Measurements from ENCODE around the gene BCAR1. TPM values are rescaled to one million over a fixed set of nuclear protein-coding genes. Genes with fewer than 3 reads are reported as not detected.

Gene BCAR1
- total RNA-seq, 3 donors from 2014 or later = 100 to 134 (median 116) TPM

DNA sequence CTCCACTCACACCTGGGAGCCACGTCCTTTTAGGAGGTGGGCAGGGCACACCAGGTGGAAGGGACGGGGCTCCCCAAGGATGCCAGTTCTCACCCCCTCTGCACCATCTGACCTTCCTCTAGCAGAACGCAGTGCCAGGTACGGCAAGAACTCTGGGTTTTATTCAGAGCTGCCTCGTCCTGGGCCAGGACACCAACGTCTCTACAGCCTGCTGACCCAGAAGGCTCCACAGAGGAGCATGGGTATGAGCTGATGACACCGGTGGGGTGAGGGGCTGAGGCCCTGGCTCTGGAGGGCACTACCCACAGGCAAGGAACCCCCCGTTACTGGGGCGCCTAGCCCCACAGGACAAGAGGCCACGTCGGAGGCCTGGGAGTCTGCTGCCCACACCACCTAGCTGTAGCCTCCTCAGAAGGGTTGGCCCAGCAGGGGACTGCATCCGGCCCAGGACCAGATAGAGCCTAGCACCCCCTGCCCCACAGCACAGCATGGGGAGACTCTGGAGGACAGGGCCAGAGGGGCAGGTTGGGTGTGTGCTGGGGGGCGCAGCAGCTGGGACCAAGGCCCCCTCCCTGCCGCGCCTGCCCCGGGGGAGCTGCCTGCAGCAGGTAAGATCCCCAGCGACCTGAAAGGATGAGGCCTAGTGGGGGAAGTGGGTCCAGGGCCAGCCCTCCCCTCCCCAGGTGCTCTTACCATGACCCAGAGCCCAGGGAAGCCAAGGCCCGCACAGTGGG is 13.9 kb downstream of the BCAR1 start:
- intact Hi-C loops (cut with DNase I, micrococcal nuclease) = loop anchor here in 1 of 2 donors (10.0 kb wide), 1 partner anchor 147 kb away; no protein-coding TSS in a partner anchor
- no peaks in the 10 kb centered on the region for H3K4me1 ChIP-seq (ENCODE audit: low read depth)
- DNase-seq = peak in 1 of 3 donors; percentile 25
- TF ChIP-seq, protein P1, sequence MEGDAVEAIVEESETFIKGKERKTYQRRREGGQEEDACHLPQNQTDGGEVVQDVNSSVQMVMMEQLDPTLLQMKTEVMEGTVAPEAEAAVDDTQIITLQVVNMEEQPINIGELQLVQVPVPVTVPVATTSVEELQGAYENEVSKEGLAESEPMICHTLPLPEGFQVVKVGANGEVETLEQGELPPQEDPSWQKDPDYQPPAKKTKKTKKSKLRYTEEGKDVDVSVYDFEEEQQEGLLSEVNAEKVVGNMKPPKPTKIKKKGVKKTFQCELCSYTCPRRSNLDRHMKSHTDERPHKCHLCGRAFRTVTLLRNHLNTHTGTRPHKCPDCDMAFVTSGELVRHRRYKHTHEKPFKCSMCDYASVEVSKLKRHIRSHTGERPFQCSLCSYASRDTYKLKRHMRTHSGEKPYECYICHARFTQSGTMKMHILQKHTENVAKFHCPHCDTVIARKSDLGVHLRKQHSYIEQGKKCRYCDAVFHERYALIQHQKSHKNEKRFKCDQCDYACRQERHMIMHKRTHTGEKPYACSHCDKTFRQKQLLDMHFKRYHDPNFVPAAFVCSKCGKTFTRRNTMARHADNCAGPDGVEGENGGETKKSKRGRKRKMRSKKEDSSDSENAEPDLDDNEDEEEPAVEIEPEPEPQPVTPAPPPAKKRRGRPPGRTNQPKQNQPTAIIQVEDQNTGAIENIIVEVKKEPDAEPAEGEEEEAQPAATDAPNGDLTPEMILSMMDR (IDR thresholded peaks at IDR 0.05) = no peak
- ATAC-seq = no peak
- H3K9me3 ChIP-seq = no peaks in the 10 kb centered on the region
- no peak overlapping the region for H3K4me3 ChIP-seq
- H3K36me3 ChIP-seq (ENCODE audit: low read depth) = peaks cover 4% of the 10 kb centered on the region

DNA sequence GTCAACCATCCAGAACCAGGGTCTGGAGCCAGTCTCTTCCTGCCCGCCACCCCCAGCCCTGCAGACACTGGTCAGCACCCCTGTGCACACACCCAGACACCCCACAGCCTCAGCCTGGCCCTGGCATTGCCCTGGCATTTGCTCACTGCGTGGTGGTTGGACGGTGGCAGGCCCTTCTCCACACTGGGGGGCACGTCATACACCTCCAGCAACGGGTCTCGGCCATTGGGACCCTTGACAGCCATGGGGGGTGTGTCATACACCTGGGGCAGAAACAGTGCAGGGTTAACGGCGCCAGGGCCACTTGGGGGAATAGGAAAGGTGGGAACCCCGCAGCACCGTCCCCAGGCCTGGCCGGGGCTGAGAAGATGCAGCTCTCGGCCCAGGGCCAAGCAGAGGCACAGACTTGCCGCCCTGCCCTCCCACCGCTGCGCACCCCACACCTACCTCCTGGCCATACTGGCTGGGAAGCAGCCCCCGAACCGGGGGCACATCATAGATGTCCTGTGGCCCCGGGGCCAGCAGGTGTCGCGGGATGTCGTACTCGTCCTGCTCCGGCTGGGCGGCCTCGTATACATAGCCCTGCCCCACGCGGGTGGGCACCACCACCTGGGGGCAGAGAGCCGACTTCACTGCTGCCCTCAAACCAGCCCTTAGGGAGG is 14.6 kb downstream of the BCAR1 start:
- H3K36me3 ChIP-seq (ENCODE audit: low read depth) = peaks cover 3% of the 10 kb centered on the region
- intact Hi-C loops (cut with DNase I, micrococcal nuclease) = loop anchor here in 1 of 2 donors (10.0 kb wide), 1 partner anchor 148 kb away; no protein-coding TSS in a partner anchor
- no peaks in the 10 kb centered on the region for H3K4me1 ChIP-seq (ENCODE audit: low read depth)
- no peak overlapping the region for H3K4me3 ChIP-seq
- no peak for ATAC-seq
- H3K9me3 ChIP-seq = no peaks in the 10 kb centered on the region
- peak in 1 of 3 donors; percentile 24 for DNase-seq
- TF ChIP-seq, protein P1 (IDR thresholded peaks at IDR 0.05) = no peak

DNA sequence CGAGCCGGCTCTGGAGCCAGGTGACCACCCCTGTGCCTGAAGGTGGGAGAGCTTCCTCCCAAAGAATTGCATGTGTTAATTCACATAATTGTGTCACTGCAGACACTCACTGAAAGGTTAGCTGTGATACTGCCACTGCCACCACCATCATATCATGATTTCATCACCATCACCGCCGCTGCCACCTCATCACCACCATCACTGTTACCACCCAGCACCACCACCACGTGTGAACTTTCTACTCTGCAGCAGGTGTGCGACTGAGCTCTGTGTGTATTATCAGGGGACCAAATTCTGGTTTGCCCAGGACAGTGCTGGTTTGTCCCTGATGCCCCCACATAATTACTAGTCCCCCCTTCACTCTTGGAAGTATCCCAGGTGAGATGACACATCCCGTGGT is 15.2 kb downstream of the BCAR1 start:
- Histone ChIP-seq H3K9me3 (no peaks in the 10 kb centered on the region), H3K4me1 (ENCODE audit: low read depth) (no peaks in the 10 kb centered on the region), H3K4me3 (no peak overlapping the region), H3K36me3 (ENCODE audit: low read depth) (peaks cover 3% of the 10 kb centered on the region)
- ATAC-seq (no peak), DNase-seq (no peak)
- intact Hi-C loops (cut with DNase I, micrococcal nuclease) = loop anchor here in 1 of 2 donors (10.0 kb wide), 1 partner anchor 149 kb away; no protein-coding TSS in a partner anchor
- TF ChIP-seq, protein P1 (IDR thresholded peaks at IDR 0.05) = no peak

DNA sequence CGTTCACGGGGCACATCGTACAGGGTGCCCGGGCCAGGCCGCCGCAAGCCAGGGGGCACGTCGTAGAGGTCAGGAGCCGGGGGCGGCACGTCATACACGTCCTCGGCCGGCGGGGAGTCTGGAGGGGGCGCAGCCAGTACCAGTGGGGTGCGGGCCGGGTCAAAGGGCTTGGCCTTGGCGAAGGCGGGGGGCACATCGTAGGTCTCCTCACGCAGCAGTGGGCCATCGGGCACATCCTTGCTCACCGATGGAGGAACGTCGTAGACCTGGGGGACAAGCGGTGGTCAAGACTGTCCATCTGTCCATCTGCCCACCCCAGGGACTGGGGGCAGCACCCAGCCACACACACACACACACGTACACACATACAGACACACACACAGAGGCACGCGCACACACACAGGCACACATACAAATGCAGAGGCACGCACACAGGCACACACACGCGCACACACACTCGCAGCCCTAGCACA is 15.7 kb downstream of the BCAR1 start:
- Histone ChIP-seq H3K4me3 (no peak overlapping the region), H3K9me3 (no peaks in the 10 kb centered on the region), H3K4me1 (ENCODE audit: low read depth) (no peaks in the 10 kb centered on the region), H3K36me3 (ENCODE audit: low read depth) (peaks cover 3% of the 10 kb centered on the region)
- intact Hi-C loops (cut with DNase I, micrococcal nuclease) = loop anchor here in 1 of 2 donors (10.0 kb wide), 1 partner anchor 149 kb away; no protein-coding TSS in a partner anchor
- DNase-seq (peak in 2 of 3 donors; percentile 38 to 53), ATAC-seq (no peak)
- TF ChIP-seq, protein P1 (IDR thresholded peaks at IDR 0.05) = no peak

DNA sequence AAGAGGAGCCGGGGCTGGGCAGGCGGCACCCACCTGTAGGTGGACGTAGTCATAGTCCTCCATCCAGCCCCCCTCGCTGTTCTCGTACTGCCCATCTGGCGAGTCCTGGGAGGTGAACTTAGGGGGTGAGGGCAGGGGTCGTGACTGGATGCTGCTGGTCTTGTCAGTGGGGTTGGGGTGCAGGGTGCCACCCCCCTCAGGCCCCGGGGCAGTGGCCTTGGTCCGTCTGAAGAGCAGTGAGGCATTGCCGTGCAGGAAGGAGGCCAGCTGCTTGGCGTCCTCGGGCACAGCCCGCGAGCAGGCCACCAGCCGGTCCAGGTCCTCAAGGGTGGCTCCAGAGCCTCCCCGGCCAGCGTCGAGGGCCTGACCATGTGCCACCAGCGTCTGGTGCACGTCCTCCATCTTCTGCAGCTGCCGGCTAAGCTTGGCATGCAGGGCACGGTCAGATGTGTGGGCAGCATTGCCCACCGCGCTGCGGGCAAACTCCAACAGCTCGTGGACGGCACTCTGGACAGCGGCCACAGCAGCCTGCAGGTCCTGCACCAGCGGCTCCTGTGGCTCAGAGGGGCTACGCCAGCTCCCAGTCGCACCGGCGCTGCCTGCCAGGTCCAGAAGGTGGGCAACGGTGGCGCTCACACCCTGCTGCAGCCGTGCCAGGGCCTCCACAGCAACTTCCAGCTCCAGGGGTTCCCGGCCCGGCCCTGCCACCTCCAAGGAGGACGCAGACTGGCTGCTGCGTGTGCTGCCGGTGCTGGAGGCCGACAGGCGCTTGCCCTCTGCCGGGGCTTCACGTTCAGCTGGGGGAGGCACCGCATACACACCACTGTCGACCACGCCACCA is 16.3 kb downstream of the BCAR1 start:
- DNase-seq (peak in 2 of 3 donors; percentile 35 to 51), ATAC-seq (no peak)
- no peaks in the 10 kb centered on the region for H3K9me3 ChIP-seq
- TF ChIP-seq, protein P1 (IDR thresholded peaks at IDR 0.05) = no peak
- no peak overlapping the region for H3K4me3 ChIP-seq
- peaks cover 3% of the 10 kb centered on the region for H3K36me3 ChIP-seq (ENCODE audit: low read depth)
- intact Hi-C loops (cut with DNase I, micrococcal nuclease) = loop anchor here in 1 of 2 donors (10.0 kb wide), 1 partner anchor 150 kb away; no protein-coding TSS in a partner anchor
- no peaks in the 10 kb centered on the region for H3K4me1 ChIP-seq (ENCODE audit: low read depth)
